Endothelial cell of umbilical vein (primary cell): Measurements from ENCODE around the gene ARMC3. TPM values are rescaled to one million over a fixed set of nuclear protein-coding genes. Genes with fewer than 3 reads are reported as not detected.

Source experiments
- BruUV-seq: library from RNA; stranded (reverse); fragments of 400-500 nt; replicated peaks from 2 replicates; lab custom pipeline; 2021; lab: Mats Ljungman, UMichigan
- CTCF ChIA-PET: fragments of 300-600, 350-600 bp; sonication (Branson Sonifier 250); formaldehyde crosslinking; loops from one replicate; lab custom pipeline; 2021; ENCODE audit warnings: antibody characterized with exemption, inconsistent platforms; lab: Charles Lee
- POLR2A ChIA-PET: fragments of 300-600, 350-600 bp; sonication (Branson Sonifier 250); formaldehyde crosslinking; loops from one replicate; lab custom pipeline; 2021; ENCODE audit warnings: antibody characterized with exemption, inconsistent platforms; lab: Charles Lee
- DNase-seq: peaks from one replicate; pipeline ENCODE4 v3.0.0-alpha.2; 2011; ENCODE audit warnings: low read depth, low spot score
- FAIRE-seq: peaks from 2 replicates; lab custom pipeline; 2011; peaks lifted over from hg19 to GRCh38; lab: Jason Lieb, UNC
- H2AFZ ChIP-seq: 2 replicates; pipeline ENCODE4 v1.6.0; 2012; ENCODE audit warnings: low read depth, low read length, control low read depth, inconsistent platforms
- H3K27ac ChIP-seq: 2 replicates; pipeline ENCODE4 v1.5.1; 2011; ENCODE audit warnings: low read depth, mild to moderate bottlenecking, control low read depth, low read length, moderate library complexity; ENCODE audit not compliant: insufficient read depth
- H3K27me3 ChIP-seq, 2 experiments: 2 replicates each; pipeline versions ENCODE4 v1.6.0 to v1.6.1; 2011; ENCODE audit warnings: low read length in 2 of 2, mixed read lengths in 1 of 2; ENCODE audit not compliant: control insufficient read depth in 2 of 2, insufficient read depth in 2 of 2
- H3K36me3 ChIP-seq, 2 experiments: 2 replicates in 1 of 2; 3 replicates in 1 of 2; pipeline ENCODE4 v1.5.1; 2011; ENCODE audit warnings: low read length in 2 of 2, mild to moderate bottlenecking in 1 of 2, moderate library complexity in 1 of 2; ENCODE audit not compliant: control insufficient read depth in 2 of 2, insufficient read depth in 2 of 2; ENCODE audit errors: extremely low read depth in 1 of 2
- H3K4me1 ChIP-seq: 3 replicates; pipeline ENCODE4 v1.5.1; 2011; ENCODE audit warnings: mild to moderate bottlenecking, low read length; ENCODE audit not compliant: control insufficient read depth, insufficient read depth; ENCODE audit errors: extremely low read depth
- H3K4me2 ChIP-seq: 2 replicates; pipeline ENCODE4 v1.6.1; 2011; ENCODE audit warnings: low read length, control low read depth, mixed read lengths; ENCODE audit not compliant: insufficient read depth
- H3K4me3 ChIP-seq, 3 experiments: fragments of 200-600 bp in 1 of 3; sonication (generic), shearing (Covaris generic) in 1 of 3; replicated peaks in 1 of 3; 2 replicates each; pipeline ENCODE4 v1.5.1; 2011 to 2016; ENCODE audit warnings: control low read depth in 3 of 3, low read length in 3 of 3, mild to moderate bottlenecking in 2 of 3, inconsistent platforms in 1 of 3, low read depth in 1 of 3, moderate library complexity in 1 of 3; ENCODE audit not compliant: insufficient read depth in 1 of 3
- H3K79me2 ChIP-seq: 2 replicates; pipeline ENCODE4 v1.6.0; 2012; ENCODE audit warnings: low read length, inconsistent platforms; ENCODE audit not compliant: control insufficient read depth, insufficient read depth
- H3K9ac ChIP-seq: replicated peaks from 2 replicates; pipeline ENCODE3; 2011; ENCODE audit warnings: low read length, control low read depth; ENCODE audit not compliant: insufficient read depth; ENCODE audit errors: extremely low read depth
- H3K9me1 ChIP-seq: replicated peaks from 3 replicates; pipeline ENCODE4 v1.6.0; 2011; ENCODE audit warnings: mild to moderate bottlenecking, low read length; ENCODE audit not compliant: control insufficient read depth, insufficient read depth; ENCODE audit errors: extremely low read depth
- H3K9me3 ChIP-seq: replicated peaks from 2 replicates; pipeline ENCODE4 v1.5.1; 2012; ENCODE audit warnings: low read length, inconsistent platforms; ENCODE audit not compliant: control insufficient read depth, insufficient read depth
- H4K20me1 ChIP-seq: replicated peaks from 2 replicates; pipeline ENCODE3; 2011; ENCODE audit warnings: mild to moderate bottlenecking, low read length; ENCODE audit not compliant: control insufficient read depth, insufficient read depth; ENCODE audit errors: extremely low read depth
- CTCF ChIP-seq, 2 donors: IDR thresholded peaks; 1 replicate in 1 of 2; 2 replicates in 1 of 2; pipeline ENCODE4 v1.5.1; 2011; ENCODE audit warnings: low read length in 2 of 2, mild to moderate bottlenecking in 2 of 2, moderate library complexity in 2 of 2, control low read depth in 1 of 2, inconsistent platforms in 1 of 2, low read depth in 1 of 2; ENCODE audit not compliant: insufficient read depth in 1 of 2; ENCODE audit errors: extremely low read depth in 1 of 2
- EZH2 ChIP-seq: IDR thresholded peaks from 2 replicates; pipeline ENCODE4 v1.6.1; 2012; ENCODE audit warnings: borderline replicate concordance, low read depth, mild to moderate bottlenecking, moderate library complexity, low read length, inconsistent platforms; ENCODE audit not compliant: severe bottlenecking
- FOS ChIP-seq: IDR thresholded peaks from 2 replicates; pipeline ENCODE4 v1.6.1; 2011; ENCODE audit warnings: mild to moderate bottlenecking, low read length, moderate library complexity, borderline replicate concordance; ENCODE audit not compliant: insufficient read depth
- GATA2 ChIP-seq: IDR thresholded peaks from 2 replicates; pipeline ENCODE4 v1.7.0; 2011; ENCODE audit warnings: low read depth, mild to moderate bottlenecking, moderate library complexity, mixed read lengths, low read length; ENCODE audit not compliant: insufficient read length, insufficient read depth
- JUN ChIP-seq: IDR thresholded peaks from 2 replicates; pipeline ENCODE4 v1.6.1; 2011; ENCODE audit warnings: borderline replicate concordance, low read depth; ENCODE audit not compliant: insufficient read length, insufficient read depth
- MAX ChIP-seq: IDR thresholded peaks from 2 replicates; pipeline ENCODE4 v1.6.1; 2011; ENCODE audit not compliant: insufficient read depth, insufficient read length
- MYC ChIP-seq: IDR thresholded peaks from one replicate; pipeline ENCODE4 v1.6.1; 2011; ENCODE audit warnings: mild to moderate bottlenecking, low read depth, low read length
- POLR2A ChIP-seq: IDR thresholded peaks from 2 replicates; pipeline ENCODE4 v1.6.1; 2012; ENCODE audit warnings: low read depth, mild to moderate bottlenecking, control low read depth, low read length
- POLR2AphosphoS5 ChIP-seq: IDR thresholded peaks from 2 replicates; pipeline ENCODE4 v1.6.1; 2012; ENCODE audit warnings: low read depth, mild to moderate bottlenecking, control low read depth, low read length, moderate library complexity; ENCODE audit not compliant: insufficient read depth
- dilution Hi-C: fragments of 300-500 bp; cut with MboI; formaldehyde crosslinking; loops from one replicate; pipeline ENCODE4 v1.15.0; 2019; ENCODE audit warnings: low sequenced_read_pairs; ENCODE audit not compliant: extremely low pct_ligation_motif_present
- intact Hi-C: fragments of 100-400 bp; cut with micrococcal nuclease; formaldehyde crosslinking; loops from one replicate; pipeline ENCODE4 v1.10.0; 2022
- polyA plus RNA-seq, 4 experiments: library from polyadenylated mRNA; depleted of rRNA in 3 of 4; stranded (reverse) in 3 of 4; unstranded in 1 of 4; fragments of >200 nt; gene quantifications; 2 replicates each; pipeline versions ENCODE4 v1.2.1 to v1.2.3, GENCODE V29; 2011 to 2012; ENCODE audit warnings: missing spikeins in 1 of 4
- total RNA-seq: library from RNA; stranded (reverse); gene quantifications from 2 replicates; pipeline ENCODE4 v1.2.3, GENCODE V29; 2021

ARMC3 gene
- total and polyA plus RNA-seq, 2 donors (not counting 3 experiments of a cell fraction or from before 2014, with no cell fraction given), result not detected

DNA sequence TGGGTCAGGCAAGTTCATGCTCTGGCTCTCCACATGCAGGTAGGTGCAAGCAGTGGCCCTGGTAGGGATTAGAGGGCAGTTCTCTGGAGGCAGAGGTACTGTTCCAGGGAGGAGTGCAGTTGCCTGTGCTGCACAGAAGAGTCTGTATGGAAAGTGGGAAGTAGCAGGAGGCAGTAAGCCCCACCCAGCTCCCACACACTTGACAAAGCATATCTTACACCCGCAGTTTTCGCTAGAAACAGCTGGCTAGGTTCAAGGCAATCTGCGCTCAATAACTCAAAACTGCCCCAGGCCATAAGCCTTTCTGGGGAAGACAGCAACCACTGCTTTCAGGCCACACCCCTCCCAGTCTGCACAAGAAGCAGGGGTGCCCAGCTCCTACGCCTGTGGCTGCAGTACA lies 33.1 kb upstream of the ARMC3 start:
- DNase-seq (no peak), FAIRE-seq (no peak)
- dilution Hi-C loops (no loop called here), intact Hi-C loops (no loop called here)
- ChIA-PET CTCF (no interaction called here), POLR2A (no interaction called here)
- Histone ChIP-seq H3K36me3 (no peaks in the 10 kb centered on the region), H4K20me1 (no peaks in the 10 kb centered on the region), H3K27me3 (peaks cover 0 to 1% of the 10 kb centered on the region in 2 experiments), H3K9ac (no peak overlapping the region), H3K4me1 (no peaks in the 10 kb centered on the region), H3K9me3 (no peaks in the 10 kb centered on the region), H3K27ac (no peak overlapping the region), H3K4me3 (no peak overlapping the region), H3K4me2 (no peak overlapping the region), H3K79me2 (no peaks in the 10 kb centered on the region), H3K9me1 (no peaks in the 10 kb centered on the region), H2AFZ (no peak overlapping the region)
- TF ChIP-seq CTCF (IDR thresholded peaks at IDR 0.05; ENCODE audit: extremely low read depth in 1 of 2, insufficient read depth in 1 of 2, low read depth in 1 of 2, low read length in 2 of 2) (no peak), JUN (no peak), MYC (no peak), FOS (no peak), POLR2A (no peak), EZH2 (no peak), POLR2AphosphoS5 (no peak), MAX (no peak), GATA2 (no peak)
- no TSS peak for BruUV-seq
